Measurements from ENCODE around the gene SFXN5.
"Not testable (repeated sequence)": the region's sequence is repeated elsewhere in the genome, so short reads cannot be mapped to it uniquely, and the experiment has no call there.

SFXN5 gene

GRCh38 chr2:72917877-72918553 is 153.5 kb downstream of the SFXN5 start:
- no peak for DNase-seq

- no peak for DNase-seq
Measured at GRCh38 chr2:72917138-72917876, 154.2 kb downstream of the SFXN5 start, which contains the start of gene EMX1. Gene EMX1 (plus strand): TSS chr2:72917519. CDS start chr2:72917853, 334 bp downstream.

- DNase-seq, result no peak
Measured at GRCh38 chr2:72916743-72917137, 154.8 kb downstream of the SFXN5 start.

GRCh38 chr2:72915907-72916742 is 155.4 kb downstream of the SFXN5 start:
- DNase-seq, result no peak

- DNase-seq, result no peak
Measured at GRCh38 chr2:72915320-72915906, 156.1 kb downstream of the SFXN5 start.

- DNase-seq, result no peak
Measured at GRCh38 chr2:72914589-72915319, 156.8 kb downstream of the SFXN5 start.

- DNase-seq, result no peak
Measured at GRCh38 chr2:72914206-72914559, 157.3 kb downstream of the SFXN5 start.

GRCh38 chr2:72913486-72914205 is 157.9 kb downstream of the SFXN5 start:
- DNase-seq, result no peak

GRCh38 chr2:72911256-72911655 is 160.3 kb downstream of the SFXN5 start:
- no peak for DNase-seq

GRCh38 chr2:72908741-72909140 is 162.8 kb downstream of the SFXN5 start:
- DNase-seq, result no peak

GRCh38 chr2:72907369-72907768 is 164.1 kb downstream of the SFXN5 start:
- DNase-seq, result not testable (repeated sequence)

GRCh38 chr2:72901426-72901825 is 170.1 kb downstream of the SFXN5 start:
- no peak for DNase-seq

- no peak for DNase-seq
Measured at GRCh38 chr2:72900191-72900825, 171.2 kb downstream of the SFXN5 start.

GRCh38 chr2:72898585-72898906 is 173.0 kb downstream of the SFXN5 start:
- DNase-seq, result no peak

GRCh38 chr2:72897785-72898584 is 173.5 kb downstream of the SFXN5 start:
- no peak for DNase-seq

- DNase-seq, result no peak
Measured at GRCh38 chr2:72896446-72896845, 175.1 kb downstream of the SFXN5 start.

- DNase-seq, result no peak
Measured at GRCh38 chr2:72895759-72896281, 175.7 kb downstream of the SFXN5 start.

- DNase-seq, result no peak
Measured at GRCh38 chr2:72895154-72895553, 176.4 kb downstream of the SFXN5 start.

- DNase-seq, result no peak
Measured at GRCh38 chr2:72894514-72894913, 177.0 kb downstream of the SFXN5 start.

- no peak for DNase-seq
Measured at GRCh38 chr2:72893594-72894319, 177.8 kb downstream of the SFXN5 start.

All from cerebellar nuclear complex (tissue), 1 donor.